Fibroblast of lung (primary cell): Measurements from ENCODE around the gene XIRP2.

Source experiments
- CTCF ChIP-seq, 2 donors: IDR thresholded peaks in 1 of 2; conservative IDR thresholded peaks in 1 of 2; 1 replicate in 1 of 2; 2 replicates in 1 of 2; pipeline ENCODE4 v1.5.1; 2011 to 2012; ENCODE audit warnings: low read length in 2 of 2, control low read depth in 1 of 2, inconsistent platforms in 1 of 2, low read depth in 1 of 2, mild to moderate bottlenecking in 1 of 2
- EZH2 ChIP-seq: IDR thresholded peaks from 2 replicates; pipeline ENCODE4 v1.5.1; 2012; ENCODE audit warnings: low read length, control low read depth, mild to moderate bottlenecking; ENCODE audit errors: missing control alignments

- TF ChIP-seq CTCF (conservative IDR thresholded peaks at IDR 0.05 in 1 of 2, IDR thresholded peaks at IDR 0.05 in 1 of 2; ENCODE audit: low read depth in 1 of 2, low read length in 2 of 2) (no peak), EZH2 (no peak)
Measured at GRCh38 chr2:166921261-166921896, 33.1 kb downstream of the XIRP2 start.
